Mesenchymal stem cell (in vitro differentiated cells and primary cell): ENCODE measurements around the gene PLCL1.

ENCODE experiments used
- DNase-seq: peaks from one replicate; pipeline ENCODE4 v3.0.0-alpha.2; 2013
- H2AFZ ChIP-seq: one replicate; pipeline ENCODE4 v1.6.1; 2013; ENCODE audit warnings: low read depth, mild to moderate bottlenecking, control low read depth, inconsistent platforms, low read length, moderate library complexity
- H2AK5ac ChIP-seq: 2 replicates; pipeline ENCODE4 v1.6.1; 2013; ENCODE audit warnings: low read length, moderate library complexity, mild to moderate bottlenecking, inconsistent platforms; ENCODE audit not compliant: severe bottlenecking
- H2BK120ac ChIP-seq: one replicate; pipeline ENCODE4 v1.6.1; 2013; ENCODE audit warnings: low read depth, mild to moderate bottlenecking, inconsistent platforms, low read length, moderate library complexity
- H2BK12ac ChIP-seq, 2 experiments: one replicate each; pipeline ENCODE4 v1.6.1; 2013; ENCODE audit warnings: inconsistent platforms in 2 of 2, low read length in 2 of 2, mild to moderate bottlenecking in 2 of 2, moderate library complexity in 2 of 2, control low read depth in 1 of 2
- H2BK15ac ChIP-seq: one replicate; pipeline ENCODE4 v1.6.1; 2013; ENCODE audit warnings: mild to moderate bottlenecking, low read depth, inconsistent platforms; ENCODE audit not compliant: poor library complexity, severe bottlenecking
- H2BK5ac ChIP-seq: 2 replicates; pipeline ENCODE4 v1.6.1; 2013; ENCODE audit warnings: low read depth, mild to moderate bottlenecking, low read length, control low read depth, inconsistent platforms; ENCODE audit not compliant: poor library complexity, severe bottlenecking
- H3K14ac ChIP-seq, 2 experiments: one replicate each; pipeline ENCODE4 v1.6.1; 2013; ENCODE audit warnings: inconsistent platforms in 2 of 2, low read length in 2 of 2, control low read depth in 1 of 2, mild to moderate bottlenecking in 1 of 2, moderate library complexity in 1 of 2
- H3K18ac ChIP-seq, 2 experiments: one replicate each; pipeline ENCODE4 v1.6.1; 2013; ENCODE audit warnings: inconsistent platforms in 2 of 2, low read length in 2 of 2, control low read depth in 1 of 2, low read depth in 1 of 2, mild to moderate bottlenecking in 1 of 2
- H3K23ac ChIP-seq, 2 experiments: one replicate each; pipeline ENCODE4 v1.6.1; 2013; ENCODE audit warnings: inconsistent platforms in 2 of 2, low read length in 2 of 2, mild to moderate bottlenecking in 2 of 2, moderate library complexity in 2 of 2, control low read depth in 1 of 2
- H3K27ac ChIP-seq: 2 replicates; pipeline ENCODE4 v1.5.1; 2013; ENCODE audit warnings: mild to moderate bottlenecking, moderate library complexity, low read length, control low read depth, inconsistent platforms; ENCODE audit not compliant: poor library complexity, severe bottlenecking
- H3K27me3 ChIP-seq, 2 experiments: 2 replicates each; pipeline versions ENCODE4 v1.6.1 to v1.7.0; 2013; ENCODE audit warnings: low read length in 2 of 2, mild to moderate bottlenecking in 2 of 2, moderate library complexity in 2 of 2, control low read depth in 1 of 2, inconsistent platforms in 1 of 2; ENCODE audit not compliant: control insufficient read depth in 1 of 2, insufficient read depth in 1 of 2
- H3K36me3 ChIP-seq, 2 experiments: 2 replicates each; pipeline versions ENCODE4 v1.6.1 to v1.7.0; 2013; ENCODE audit warnings: low read length in 2 of 2, control low read depth in 1 of 2, inconsistent platforms in 1 of 2, low read depth in 1 of 2, mild to moderate bottlenecking in 1 of 2; ENCODE audit not compliant: insufficient read depth in 2 of 2, control insufficient read depth in 1 of 2
- H3K4ac ChIP-seq, 2 experiments: one replicate each; pipeline ENCODE4 v1.6.1; 2013; ENCODE audit warnings: inconsistent platforms in 2 of 2, low read length in 2 of 2, mild to moderate bottlenecking in 2 of 2, moderate library complexity in 2 of 2, control low read depth in 1 of 2, low read depth in 1 of 2
- H3K4me1 ChIP-seq: 2 replicates; pipeline ENCODE4 v1.6.1; 2013; ENCODE audit warnings: low read depth, low read length, control low read depth; ENCODE audit not compliant: control insufficient read depth, insufficient read depth
- H3K4me2 ChIP-seq: 2 replicates; pipeline ENCODE4 v1.6.1; 2013; ENCODE audit warnings: low read length, mild to moderate bottlenecking, inconsistent platforms; ENCODE audit not compliant: poor library complexity, severe bottlenecking
- H3K4me3 ChIP-seq, 2 experiments: 2 replicates each; pipeline versions ENCODE4 v1.5.1 to v1.7.0; 2013; ENCODE audit warnings: low read length in 2 of 2, mild to moderate bottlenecking in 2 of 2, control low read depth in 1 of 2, low read depth in 1 of 2; ENCODE audit not compliant: insufficient read depth in 1 of 2
- H3K79me1 ChIP-seq: replicated peaks from 2 replicates; pipeline ENCODE4 v1.6.1; 2013; ENCODE audit warnings: mild to moderate bottlenecking, control low read depth, low read length, inconsistent platforms; ENCODE audit not compliant: poor library complexity, severe bottlenecking
- H3K9ac ChIP-seq: 2 replicates; pipeline ENCODE4 v1.7.0; 2013; ENCODE audit warnings: mild to moderate bottlenecking, low read length, moderate library complexity
- H3K9me3 ChIP-seq: 2 replicates; pipeline ENCODE4 v1.7.0; 2013; ENCODE audit warnings: mild to moderate bottlenecking, low read length; ENCODE audit not compliant: control insufficient read depth
- H4K8ac ChIP-seq: one replicate; pipeline ENCODE4 v1.6.1; 2013; ENCODE audit warnings: inconsistent platforms, mild to moderate bottlenecking, low read length, moderate library complexity
- H4K91ac ChIP-seq: one replicate; pipeline ENCODE4 v1.6.1; 2013; ENCODE audit warnings: mild to moderate bottlenecking, low read length, inconsistent platforms
- WGBS: methylation state at CpG from one replicate; pipeline ENCODE4 v1.1.7; 2013; ENCODE audit warnings: mixed read lengths; 5-methylcytosine and 5-hydroxymethylcytosine counted together

The PLCL1 gene

GRCh38 chr2:197994751-197995150 lies 190.4 kb downstream of the PLCL1 start:
- WGBS = 100% methylated on average over 1 of the region's 1 CpG
- no peak for DNase-seq
- Histone ChIP-seq H3K4me1 (no peaks in the 10 kb centered on the region), H2BK120ac (no peak overlapping the region), H3K18ac (no peak overlapping the region), H3K27me3 (no peaks in the 10 kb centered on the region), H3K9ac (no peak overlapping the region), H4K91ac (no peak overlapping the region), H3K4me2 (no peak overlapping the region), H3K79me1 (no peaks in the 10 kb centered on the region), H3K27ac (no peak overlapping the region), H4K8ac (no peak overlapping the region), H2AK5ac (no peak overlapping the region), H2BK5ac (no peak overlapping the region), H3K4ac (no peak overlapping the region), H2BK12ac (no peak overlapping the region), H3K14ac (no peak overlapping the region), H2AFZ (no peak overlapping the region), H2BK15ac (no peak overlapping the region), H3K36me3 (no peaks in the 10 kb centered on the region), H3K23ac (no peak overlapping the region), H3K9me3 (no peaks in the 10 kb centered on the region), H3K4me3 (no peak overlapping the region)

GRCh38 chr2:197996583-197996982 lies 192.2 kb downstream of the PLCL1 start:
- DNase-seq = no peak
- no peak overlapping the region for H2BK5ac ChIP-seq
- no peaks in the 10 kb centered on the region for H3K79me1 ChIP-seq
- H3K9me3 ChIP-seq = no peaks in the 10 kb centered on the region
- H3K36me3 ChIP-seq = no peaks in the 10 kb centered on the region
- no peak overlapping the region for H2AK5ac ChIP-seq
- H3K4ac ChIP-seq = no peak overlapping the region
- no peak overlapping the region for H2BK15ac ChIP-seq
- no peaks in the 10 kb centered on the region for H3K27me3 ChIP-seq
- no peaks in the 10 kb centered on the region for H3K4me1 ChIP-seq
- H2BK12ac ChIP-seq = no peak overlapping the region
- no peak overlapping the region for H3K27ac ChIP-seq
- no peak overlapping the region for H2BK120ac ChIP-seq
- no peak overlapping the region for H2AFZ ChIP-seq
- no peak overlapping the region for H4K8ac ChIP-seq
- H3K4me2 ChIP-seq = no peak overlapping the region
- H3K23ac ChIP-seq = no peak overlapping the region
- no peak overlapping the region for H3K4me3 ChIP-seq
- no peak overlapping the region for H3K9ac ChIP-seq
- no peak overlapping the region for H4K91ac ChIP-seq
- WGBS = 100% methylated on average over 1 of the region's 2 CpGs
- H3K14ac ChIP-seq = no peak overlapping the region
- no peak overlapping the region for H3K18ac ChIP-seq

- Histone ChIP-seq H3K18ac (no peak overlapping the region), H3K23ac (no peak overlapping the region), H3K4me2 (no peak overlapping the region), H2BK12ac (no peak overlapping the region), H3K14ac (no peak overlapping the region), H2BK5ac (no peak overlapping the region), H3K79me1 (no peaks in the 10 kb centered on the region), H3K27ac (no peak overlapping the region), H3K4me3 (no peak overlapping the region), H2BK15ac (no peak overlapping the region), H2BK120ac (no peak overlapping the region), H3K4ac (no peak overlapping the region), H4K8ac (no peak overlapping the region), H3K9me3 (no peaks in the 10 kb centered on the region), H3K27me3 (no peaks in the 10 kb centered on the region), H3K36me3 (no peaks in the 10 kb centered on the region), H2AFZ (no peak overlapping the region), H3K9ac (no peak overlapping the region), H4K91ac (no peak overlapping the region), H3K4me1 (no peaks in the 10 kb centered on the region), H2AK5ac (no peak overlapping the region)
- 91% methylated on average over 7 of the region's 7 CpGs for WGBS
- no peak for DNase-seq
These were observed 192.7 kb downstream of the PLCL1 start for GRCh38 chr2:197997083-197997541.

- Histone ChIP-seq H3K4me3 (no peak overlapping the region), H3K27ac (no peak overlapping the region), H3K9me3 (no peaks in the 10 kb centered on the region), H2AK5ac (no peak overlapping the region), H3K27me3 (no peaks in the 10 kb centered on the region), H4K8ac (no peak overlapping the region), H2BK5ac (no peak overlapping the region), H3K18ac (no peak overlapping the region), H3K9ac (no peak overlapping the region), H3K79me1 (no peaks in the 10 kb centered on the region), H2BK12ac (no peak overlapping the region), H2AFZ (no peak overlapping the region), H3K23ac (no peak overlapping the region), H3K4me1 (no peaks in the 10 kb centered on the region), H2BK15ac (no peak overlapping the region), H3K36me3 (no peaks in the 10 kb centered on the region), H3K14ac (no peak overlapping the region), H3K4me2 (no peak overlapping the region), H3K4ac (no peak overlapping the region), H4K91ac (no peak overlapping the region), H2BK120ac (no peak overlapping the region)
- no peak for DNase-seq
- 93% methylated on average over 3 of the region's 3 CpGs for WGBS
These were observed 194.3 kb downstream of the PLCL1 start for GRCh38 chr2:197998702-197999101.
